Stimulated activated CD4-positive, alpha-beta T cell treated with anti-CD3 and anti-CD28 coated beads, Interleukin-12 subunit alpha, Interleukin-12 subunit beta, amount 100 ng/mL, for 48 hours (primary cell): ENCODE measurements around the gene AKAP1.

Experiments
- DNase-seq, 3 donors: peaks; one replicate each; pipeline ENCODE4 v3.0.0-alpha.2; 2020; ENCODE audit warnings: low read depth in 2 of 3, low spot score in 1 of 3

AKAP1 gene

GRCh38 chr17:57104461-57105175 lies 19.6 kb downstream of the AKAP1 start:
- no peak for DNase-seq

- DNase-seq: no peak
These were observed 20.5 kb downstream of the AKAP1 start for GRCh38 chr17:57105591-57105990.

GRCh38 chr17:57106107-57106835 lies 21.2 kb downstream of the AKAP1 start:
- DNase-seq: no peak

GRCh38 chr17:57106836-57107497 lies 21.9 kb downstream of the AKAP1 start:
- DNase-seq: no peak

GRCh38 chr17:57107498-57108101 lies 22.6 kb downstream of the AKAP1 start:
- no peak for DNase-seq

GRCh38 chr17:57108671-57109392 lies 23.8 kb downstream of the AKAP1 start:
- DNase-seq: no peak

- no peak for DNase-seq
These were observed 24.5 kb downstream of the AKAP1 start for GRCh38 chr17:57109393-57110151.

- DNase-seq: no peak
These were observed 25.1 kb downstream of the AKAP1 start for GRCh38 chr17:57110152-57110542.

GRCh38 chr17:57110579-57111325 lies 25.7 kb downstream of the AKAP1 start:
- DNase-seq: no peak

GRCh38 chr17:57111386-57111785 lies 26.3 kb downstream of the AKAP1 start:
- DNase-seq: no peak

GRCh38 chr17:57113011-57113410 lies 28.0 kb downstream of the AKAP1 start:
- no peak for DNase-seq

- no peak for DNase-seq
These were observed 28.6 kb downstream of the AKAP1 start for GRCh38 chr17:57113656-57114055.

- DNase-seq: peak; percentile 28 to 73 (median 45)
These were observed 29.1 kb downstream of the AKAP1 start for GRCh38 chr17:57114085-57114673.

- DNase-seq: no peak
These were observed 30.3 kb downstream of the AKAP1 start for GRCh38 chr17:57115377-57115776.

GRCh38 chr17:57115916-57116315 lies 30.9 kb downstream of the AKAP1 start:
- DNase-seq: no peak

GRCh38 chr17:57117798-57118197 lies 32.8 kb downstream of the AKAP1 start:
- DNase-seq: no peak

GRCh38 chr17:57120814-57121213 lies 35.8 kb downstream of the AKAP1 start:
- DNase-seq: no peak

- DNase-seq: no peak
These were observed 36.4 kb downstream of the AKAP1 start for GRCh38 chr17:57121308-57122042.

- DNase-seq: no peak
These were observed 39.0 kb downstream of the AKAP1 start for GRCh38 chr17:57124053-57124452.
